Tibial nerve (tissue), 4 donors: ENCODE results near the gene SLC37A1. TPM values are rescaled to one million over a fixed set of nuclear protein-coding genes. Genes with fewer than 3 reads are reported as not detected.

ENCODE experiments used
- DNase-seq, 2 donors: peaks; one replicate each; pipeline ENCODE4 v3.0.0-alpha.2; 2019; ENCODE audit warnings: low spot score in 2 of 2
- H3K27ac ChIP-seq, 4 donors: fragments of 200-600 bp; sonication (generic) in 3 of 4; one replicate each; pipeline ENCODE4 v1.5.1; 2017 to 2019; ENCODE audit warnings: mild to moderate bottlenecking in 1 of 4
- H3K27me3 ChIP-seq, 2 donors: fragments of 200-600 bp; sonication (generic) in 1 of 2; one replicate each; pipeline versions ENCODE4 v1.5.1 to v1.6.0; 2017 to 2019
- H3K36me3 ChIP-seq, 3 donors: fragments of 200-600 bp; sonication (generic); one replicate each; pipeline ENCODE4 v1.5.1; 2018 to 2019
- H3K4me1 ChIP-seq, 4 donors: fragments of 200-600 bp; sonication (generic) in 3 of 4; one replicate each; pipeline ENCODE4 v1.5.1; 2017 to 2019
- H3K4me3 ChIP-seq, 4 donors: fragments of 200-600 bp; sonication (generic) in 3 of 4; one replicate each; pipeline ENCODE4 v1.5.1; 2017 to 2019; ENCODE audit warnings: mild to moderate bottlenecking in 1 of 4, moderate library complexity in 1 of 4
- H3K9me3 ChIP-seq, 4 donors: fragments of 200-600 bp; sonication (generic) in 3 of 4; one replicate each; pipeline ENCODE4 v1.5.1; 2017 to 2019
- EP300 ChIP-seq, 2 donors: sonication (generic); formaldehyde crosslinking; IDR thresholded peaks; one replicate each; pipeline ENCODE4 v1.6.1; 2017; ENCODE audit warnings: antibody characterized with exemption in 2 of 2, mild to moderate bottlenecking in 1 of 2
- POLR2A ChIP-seq, 2 donors: fragments of 450-650 bp; IDR thresholded peaks; one replicate each; pipeline ENCODE4 v1.6.1; 2017; ENCODE audit warnings: antibody characterized with exemption in 2 of 2, mild to moderate bottlenecking in 2 of 2, moderate library complexity in 2 of 2
- WGBS, 2 donors: methylation state at CpG; one replicate each; pipeline ENCODE4 v1.1.5; 2018; 5-methylcytosine and 5-hydroxymethylcytosine counted together
- total RNA-seq, 4 donors: library from RNA; depleted of rRNA; stranded (reverse); fragments of >200 nt; gene quantifications; one replicate each; pipeline ENCODE4 v1.1.0, GENCODE V29; 2016
- TF ChIP-seq, protein P1 (sequence below), 5 experiments: fragments of 200-600 bp in 3 of 5; fragments of 450-650 bp in 2 of 5; sonication (generic) in 3 of 5; IDR thresholded peaks; one replicate each; pipeline ENCODE4 v1.5.1; 2016 to 2019; ENCODE audit warnings: antibody characterized with exemption in 5 of 5, mild to moderate bottlenecking in 3 of 5, moderate library complexity in 2 of 5

Gene SLC37A1
- total RNA-seq, 4 donors from 2014 or later = 4.4 to 6.7 (median 5.0) TPM

DNA sequence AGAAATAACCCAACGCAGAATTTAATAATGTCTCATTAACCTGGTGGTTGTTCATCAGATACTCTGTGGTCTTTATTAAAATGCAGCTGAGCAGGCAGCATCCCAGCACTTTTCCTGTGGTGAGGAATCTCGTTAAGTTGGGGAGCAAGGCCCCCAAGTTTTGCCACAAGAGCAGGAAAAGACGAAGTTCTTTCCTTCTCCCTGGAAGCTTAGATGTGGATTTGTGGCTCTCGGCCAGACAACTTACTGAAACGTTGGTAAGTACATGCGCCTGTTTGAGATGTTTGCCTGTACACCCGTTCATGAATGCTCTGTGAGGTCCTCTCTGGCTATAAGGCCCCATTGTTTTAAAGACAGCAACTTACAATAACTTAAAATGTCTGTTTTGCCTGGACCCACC is 105.5 kb downstream of the SLC37A1 start:
- H3K36me3 ChIP-seq = no peaks in the 10 kb centered on the region
- H3K27me3 ChIP-seq = peaks cover 0 to 36% of the 10 kb centered on the region in 2 donors
- 65 to 66% methylated on average over 7 of the region's 7 CpGs for WGBS, 2 donors
- no peaks in the 10 kb centered on the region for H3K9me3 ChIP-seq
- no peak for DNase-seq
- H3K27ac ChIP-seq = peak overlapping the region in 1 of 4 donors; percentile 9
- H3K4me3 ChIP-seq = no peak overlapping the region
- peaks cover 0 to 31% (median 3%) of the 10 kb centered on the region in 4 donors for H3K4me1 ChIP-seq
- TF ChIP-seq EP300 (IDR thresholded peaks at IDR 0.05) (no peak), POLR2A (IDR thresholded peaks at IDR 0.05) (no peak)
- TF ChIP-seq, protein P1, sequence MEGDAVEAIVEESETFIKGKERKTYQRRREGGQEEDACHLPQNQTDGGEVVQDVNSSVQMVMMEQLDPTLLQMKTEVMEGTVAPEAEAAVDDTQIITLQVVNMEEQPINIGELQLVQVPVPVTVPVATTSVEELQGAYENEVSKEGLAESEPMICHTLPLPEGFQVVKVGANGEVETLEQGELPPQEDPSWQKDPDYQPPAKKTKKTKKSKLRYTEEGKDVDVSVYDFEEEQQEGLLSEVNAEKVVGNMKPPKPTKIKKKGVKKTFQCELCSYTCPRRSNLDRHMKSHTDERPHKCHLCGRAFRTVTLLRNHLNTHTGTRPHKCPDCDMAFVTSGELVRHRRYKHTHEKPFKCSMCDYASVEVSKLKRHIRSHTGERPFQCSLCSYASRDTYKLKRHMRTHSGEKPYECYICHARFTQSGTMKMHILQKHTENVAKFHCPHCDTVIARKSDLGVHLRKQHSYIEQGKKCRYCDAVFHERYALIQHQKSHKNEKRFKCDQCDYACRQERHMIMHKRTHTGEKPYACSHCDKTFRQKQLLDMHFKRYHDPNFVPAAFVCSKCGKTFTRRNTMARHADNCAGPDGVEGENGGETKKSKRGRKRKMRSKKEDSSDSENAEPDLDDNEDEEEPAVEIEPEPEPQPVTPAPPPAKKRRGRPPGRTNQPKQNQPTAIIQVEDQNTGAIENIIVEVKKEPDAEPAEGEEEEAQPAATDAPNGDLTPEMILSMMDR (IDR thresholded peaks at IDR 0.05) = no peak

DNA sequence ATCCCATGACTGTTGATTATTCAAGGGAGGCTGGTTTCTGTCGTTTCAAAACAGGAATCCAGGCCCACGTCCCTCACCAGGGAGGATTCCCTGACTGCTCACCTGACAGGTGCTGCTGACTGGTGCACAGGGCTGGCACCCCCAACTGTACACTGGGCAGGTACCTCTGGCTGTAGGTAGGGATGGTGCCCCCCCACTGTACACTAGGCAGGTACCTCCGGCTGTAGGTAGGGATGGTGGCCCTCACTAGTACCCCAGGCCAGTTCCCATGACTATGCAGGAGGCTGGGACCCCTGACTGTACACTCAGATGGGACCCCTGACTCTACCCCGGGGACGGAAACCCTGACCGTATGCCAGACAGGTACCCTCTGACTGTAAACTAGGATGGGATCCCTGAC is 106.2 kb downstream of the SLC37A1 start:
- no peak for TF ChIP-seq EP300 (IDR thresholded peaks at IDR 0.05)
- no peak for TF ChIP-seq POLR2A (IDR thresholded peaks at IDR 0.05)
- TF ChIP-seq, protein P1 (IDR thresholded peaks at IDR 0.05) = no peak
- DNase-seq = no peak
- Histone ChIP-seq H3K4me1 (peaks cover 0 to 31% (median 3%) of the 10 kb centered on the region in 4 donors), H3K4me3 (no peak overlapping the region), H3K36me3 (no peaks in the 10 kb centered on the region), H3K27ac (peak overlapping the region in 1 of 4 donors; percentile 82), H3K9me3 (no peaks in the 10 kb centered on the region), H3K27me3 (peaks cover 0 to 36% of the 10 kb centered on the region in 2 donors)
- WGBS, 2 donors = 84 to 90% methylated on average over 6 of the region's 6 CpGs

DNA sequence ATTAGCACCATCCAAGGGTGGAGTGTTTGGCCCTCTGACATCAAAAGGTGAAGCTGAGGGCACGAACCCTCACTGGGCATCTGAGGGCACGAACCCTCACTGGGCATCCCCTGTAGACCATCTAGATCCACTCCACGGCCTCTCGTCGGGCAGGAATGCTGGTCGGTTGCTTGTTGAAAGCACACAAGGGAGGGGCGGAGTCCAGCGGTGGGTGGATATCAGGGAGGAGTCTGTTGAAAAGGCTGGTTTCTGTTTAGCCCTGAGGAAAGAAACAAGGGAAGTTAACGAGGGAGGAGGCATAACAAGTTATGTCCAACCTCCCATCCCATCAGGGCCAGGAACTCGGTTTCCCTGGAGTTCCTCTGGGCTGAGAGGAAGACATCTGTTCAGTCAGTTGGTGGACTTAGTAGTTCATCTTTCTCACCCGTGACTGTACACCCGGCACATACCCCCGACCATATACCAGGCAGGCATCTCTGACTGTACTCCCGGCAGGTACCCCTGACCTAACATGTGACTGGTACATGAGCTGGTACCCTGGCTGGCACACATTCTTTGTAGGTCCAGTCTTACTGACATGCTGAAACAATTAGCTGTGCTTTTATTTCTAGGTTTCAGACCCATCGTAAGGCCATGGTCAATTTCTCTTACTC is 107.6 kb downstream of the SLC37A1 start:
- Histone ChIP-seq H3K9me3 (no peaks in the 10 kb centered on the region), H3K27ac (peak overlapping the region in 3 of 4 donors; percentile 50 to 82 (median 56)), H3K4me1 (peaks cover 0 to 29% (median 2%) of the 10 kb centered on the region in 4 donors), H3K27me3 (peaks cover 0 to 36% of the 10 kb centered on the region in 2 donors), H3K4me3 (peak overlapping the region in 1 of 4 donors; percentile 10), H3K36me3 (no peaks in the 10 kb centered on the region)
- no peak for DNase-seq
- TF ChIP-seq, protein P1 (IDR thresholded peaks at IDR 0.05) = no peak
- TF ChIP-seq EP300 (IDR thresholded peaks at IDR 0.05) = no peak
- TF ChIP-seq POLR2A (IDR thresholded peaks at IDR 0.05) = peak in 1 of 2 donors; percentile 34
- WGBS, 2 donors = 44 to 53% methylated on average over 15 of the region's 15 CpGs

DNA sequence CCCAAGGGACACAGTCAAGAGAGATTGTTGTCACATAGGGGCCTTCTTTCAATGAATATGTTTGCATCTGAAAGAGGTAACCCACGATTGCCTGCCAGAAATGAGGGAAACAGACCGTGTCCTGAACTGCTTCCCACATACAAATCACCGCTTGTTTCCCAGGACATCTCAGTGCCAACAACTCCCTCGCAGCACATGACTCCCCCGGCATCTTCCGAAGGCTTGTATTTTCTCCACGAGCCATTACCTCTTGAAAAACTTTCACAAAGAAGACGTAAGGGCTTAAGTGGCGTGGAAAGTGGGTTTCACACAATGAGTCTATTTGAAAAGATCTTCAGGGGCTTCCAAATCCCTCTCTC is 108.1 kb downstream of the SLC37A1 start:
- no peak for DNase-seq

DNA sequence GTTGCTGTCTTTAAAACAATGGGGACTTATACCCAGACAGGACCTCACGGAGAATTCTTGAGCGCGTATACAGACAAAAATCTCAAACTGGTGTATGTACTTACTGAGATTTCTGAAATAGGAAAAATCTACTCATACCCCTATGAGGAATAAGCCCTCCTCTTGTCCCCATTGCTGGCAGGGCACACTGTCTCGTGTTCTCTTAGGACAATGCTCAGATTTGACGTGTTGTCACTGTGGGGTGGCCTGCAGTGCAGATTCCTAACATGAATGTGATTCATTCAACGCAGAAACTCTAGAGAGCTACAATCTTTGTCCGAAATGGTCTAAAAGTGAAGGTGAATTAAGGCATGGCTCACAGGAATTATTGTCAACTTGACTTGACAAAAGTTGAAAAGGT is 108.6 kb downstream of the SLC37A1 start:
- H3K4me3 ChIP-seq = no peak overlapping the region
- H3K27ac ChIP-seq = peak overlapping the region; percentile 43 to 82 (median 53)
- no peak for TF ChIP-seq POLR2A (IDR thresholded peaks at IDR 0.05)
- peak in 1 of 2 donors; percentile 86 for TF ChIP-seq EP300 (IDR thresholded peaks at IDR 0.05)
- WGBS, 2 donors = 59 to 60% methylated on average over 7 of the region's 7 CpGs
- H3K27me3 ChIP-seq = peaks cover 0 to 29% of the 10 kb centered on the region in 2 donors
- DNase-seq = no peak
- H3K9me3 ChIP-seq = no peaks in the 10 kb centered on the region
- H3K36me3 ChIP-seq = no peaks in the 10 kb centered on the region
- H3K4me1 ChIP-seq = peaks cover 0 to 19% (median 0%) of the 10 kb centered on the region in 4 donors

More for the DNA sequence above, 108.1 kb downstream of the SLC37A1 start:
- H3K4me1 ChIP-seq = peaks cover 0 to 24% (median 0%) of the 10 kb centered on the region in 4 donors
- H3K36me3 ChIP-seq = no peaks in the 10 kb centered on the region
- TF ChIP-seq, protein P1 (IDR thresholded peaks at IDR 0.05) = no peak
- no peak for TF ChIP-seq EP300 (IDR thresholded peaks at IDR 0.05)
- no peak for TF ChIP-seq POLR2A (IDR thresholded peaks at IDR 0.05)
- peak overlapping the region; percentile 43 to 82 (median 53) for H3K27ac ChIP-seq
- no peak overlapping the region for H3K4me3 ChIP-seq
- H3K9me3 ChIP-seq = no peaks in the 10 kb centered on the region
- H3K27me3 ChIP-seq = peaks cover 0 to 34% of the 10 kb centered on the region in 2 donors
- 34 to 42% methylated on average over 9 of the region's 9 CpGs for WGBS, 2 donors
